ENCODE results near the gene PLXNA2.

Gene PLXNA2

GRCh38 chr1:208002672-208003071, 241.5 kb downstream of the PLXNA2 start:
- DNase-seq (ENCODE audit: low spot score) = no peak
- FAIRE-seq = no peak

GRCh38 chr1:208002078-208002477, 242.1 kb downstream of the PLXNA2 start:
- DNase-seq (ENCODE audit: low spot score) (no peak), FAIRE-seq (no peak)

- DNase-seq (ENCODE audit: low spot score) = no peak
- FAIRE-seq = no peak
These were observed 243.7 kb downstream of the PLXNA2 start for GRCh38 chr1:208000504-208000903.

- FAIRE-seq (no peak), DNase-seq (ENCODE audit: low spot score) (no peak)
These were observed 244.2 kb downstream of the PLXNA2 start for GRCh38 chr1:207999972-208000371.

- DNase-seq (ENCODE audit: low spot score) = no peak
- FAIRE-seq = no peak
These were observed 244.8 kb downstream of the PLXNA2 start for GRCh38 chr1:207999274-207999915.

GRCh38 chr1:207998691-207999090, 245.5 kb downstream of the PLXNA2 start:
- DNase-seq (ENCODE audit: low spot score) (no peak), FAIRE-seq (no peak)

- DNase-seq (ENCODE audit: low spot score) (peak; percentile 43), FAIRE-seq (no peak)
These were observed 246.5 kb downstream of the PLXNA2 start for GRCh38 chr1:207997486-207998268.

GRCh38 chr1:207996636-207997035, 247.5 kb downstream of the PLXNA2 start:
- FAIRE-seq = no peak

GRCh38 chr1:207995576-207995975, 248.6 kb downstream of the PLXNA2 start:
- no peak for DNase-seq (ENCODE audit: low spot score)
- FAIRE-seq = no peak

More at GRCh38 chr1:207996636-207997035, 247.5 kb downstream of the PLXNA2 start:
- DNase-seq (ENCODE audit: low spot score) = no peak

GRCh38 chr1:207993477-207994445, 250.4 kb downstream of the PLXNA2 start:
- FAIRE-seq (no peak), DNase-seq (ENCODE audit: low spot score) (no peak)

GRCh38 chr1:207992677-207993236, 251.4 kb downstream of the PLXNA2 start:
- no peak for DNase-seq (ENCODE audit: low spot score)
- no peak for FAIRE-seq

GRCh38 chr1:207991583-207992026, 252.6 kb downstream of the PLXNA2 start:
- FAIRE-seq = no peak
- no peak for DNase-seq (ENCODE audit: low spot score)

- DNase-seq (ENCODE audit: low spot score) = no peak
- FAIRE-seq = no peak
These were observed 253.2 kb downstream of the PLXNA2 start for GRCh38 chr1:207990876-207991582.

- FAIRE-seq (no peak), DNase-seq (ENCODE audit: low spot score) (no peak)
These were observed 253.7 kb downstream of the PLXNA2 start for GRCh38 chr1:207990455-207990854.

GRCh38 chr1:207988326-207989165, 255.6 kb downstream of the PLXNA2 start:
- DNase-seq (ENCODE audit: low spot score) (no peak), FAIRE-seq (no peak)

GRCh38 chr1:207987164-207987563, 257.0 kb downstream of the PLXNA2 start:
- FAIRE-seq = no peak

GRCh38 chr1:207985996-207986395, 258.2 kb downstream of the PLXNA2 start:
- FAIRE-seq (no peak), DNase-seq (ENCODE audit: low spot score) (no peak)

More at GRCh38 chr1:207987164-207987563, 257.0 kb downstream of the PLXNA2 start:
- DNase-seq (ENCODE audit: low spot score) = no peak

- no peak for FAIRE-seq
- DNase-seq (ENCODE audit: low spot score) = no peak
These were observed 259.2 kb downstream of the PLXNA2 start for GRCh38 chr1:207984831-207985572.

- DNase-seq (ENCODE audit: low spot score) (no peak), FAIRE-seq (no peak)
These were observed 261.0 kb downstream of the PLXNA2 start for GRCh38 chr1:207983044-207983635.
